K562 (cell line): ENCODE results near the gene SDF4. TPM values are rescaled to one million over a fixed set of nuclear protein-coding genes. Genes with fewer than 3 reads are reported as not detected.

Experiments used
- CBX2 ChIP-seq: fragments of 200-600 bp; sonication (generic); IDR thresholded peaks from one replicate; pipeline ENCODE4 v1.6.1; 2012; ENCODE audit warnings: mild to moderate bottlenecking, low read length, inconsistent platforms; ENCODE audit not compliant: insufficient read depth, poor library complexity, severe bottlenecking
- CBX5 ChIP-seq: IDR thresholded peaks from 2 replicates; pipeline ENCODE4 v1.6.1; 2014; ENCODE audit warnings: low read depth, borderline replicate concordance
- FOXO4 ChIP-seq: fragments of 450-650 bp; formaldehyde crosslinking; IDR thresholded peaks from 2 replicates; pipeline ENCODE4 v1.4.0; 2020; ENCODE audit warnings: mild to moderate bottlenecking, moderate library complexity
- HNRNPH1 ChIP-seq: fragments of 200-400 bp; formaldehyde crosslinking; optimal IDR thresholded peaks from 2 replicates; pipeline ENCODE3; 2017; ENCODE audit warnings: low read depth, mild to moderate bottlenecking, low read length, moderate library complexity
- MCM2 ChIP-seq: fragments of 450-650 bp; IDR thresholded peaks from 2 replicates; pipeline ENCODE4 v1.6.1; 2017; ENCODE audit warnings: low read depth, mild to moderate bottlenecking
- MEIS2 ChIP-seq: fragments of 450-650 bp; IDR thresholded peaks from 2 replicates; pipeline ENCODE4 v1.6.1; 2014; ENCODE audit warnings: mild to moderate bottlenecking; ENCODE audit not compliant: partially characterized antibody
- MTF1 ChIP-seq: fragments of 250-450 bp; sonication (Bioruptor Pico); IDR thresholded peaks from 2 replicates; pipeline ENCODE4 v1.9.0; 2021; ENCODE audit warnings: moderate library complexity, mild to moderate bottlenecking, inconsistent platforms, borderline replicate concordance
- PHF21A ChIP-seq: fragments of 450-650 bp; IDR thresholded peaks from 2 replicates; pipeline ENCODE4 v1.6.1; 2017; ENCODE audit warnings: low read depth, borderline replicate concordance
- POLR2G ChIP-seq: fragments of 200-400 bp; formaldehyde crosslinking; IDR thresholded peaks from 2 replicates; pipeline ENCODE4 v1.6.1; 2017; ENCODE audit warnings: low read depth, mild to moderate bottlenecking, antibody characterized with exemption, low read length, moderate library complexity
- RBM39 ChIP-seq: fragments of 200-400 bp; formaldehyde crosslinking; optimal IDR thresholded peaks from 2 replicates; pipeline ENCODE3; 2018; ENCODE audit warnings: low read depth, low read length
- SMARCC2 ChIP-seq: fragments of 450-650 bp; IDR thresholded peaks from 2 replicates; pipeline ENCODE4 v1.6.1; 2017; ENCODE audit warnings: antibody characterized with exemption, moderate library complexity, mild to moderate bottlenecking, low read depth
- TCFL5 ChIP-seq: fragments of 250-450 bp; sonication (Bioruptor Pico); conservative IDR thresholded peaks from 2 replicates; pipeline ENCODE4 v1.6.1; 2021; ENCODE audit warnings: mild to moderate bottlenecking, moderate library complexity, matching md5 sums
- TFAM ChIP-seq: fragments of 250-450 bp; sonication (Bioruptor Pico); conservative IDR thresholded peaks from 2 replicates; pipeline ENCODE4 v1.5.0; 2021; ENCODE audit warnings: mild to moderate bottlenecking, moderate library complexity
- TRIM28 ChIP-seq: fragments of 450-650 bp; IDR thresholded peaks from 2 replicates; pipeline ENCODE4 v1.6.1; 2017
- ZC3H8 ChIP-seq: fragments of 450-650 bp; IDR thresholded peaks from 2 replicates; pipeline ENCODE4 v1.6.1; 2017
- ZFP1 ChIP-seq: fragments of 450-650 bp; formaldehyde crosslinking; IDR thresholded peaks from 2 replicates; pipeline ENCODE4 v1.4.0; 2020; ENCODE audit warnings: mild to moderate bottlenecking, mixed read lengths
- ZNF146 ChIP-seq: IDR thresholded peaks from one replicate; pipeline ENCODE4 v1.6.1; 2018; ENCODE audit warnings: missing compliant biosample characterization; ENCODE audit not compliant: unreplicated experiment
- ZNF445 ChIP-seq: fragments of 250-450 bp; sonication (Bioruptor Pico); IDR thresholded peaks from 2 replicates; pipeline ENCODE4 v1.4.0; 2020; ENCODE audit warnings: low read depth, mild to moderate bottlenecking, moderate library complexity
- ZZZ3 ChIP-seq: fragments of 450-650 bp; IDR thresholded peaks from 2 replicates; pipeline ENCODE4 v1.6.1; 2016; ENCODE audit warnings: antibody characterized with exemption, mild to moderate bottlenecking, moderate library complexity
- polyA plus RNA-seq, 8 experiments: library from polyadenylated mRNA; depleted of rRNA in 4 of 8; stranded (reverse) in 5 of 8; unstranded in 3 of 8; fragments of >200 nt; fragmentation: Nextera tagmentation in 2 of 8; fragmentation: Illumina TruSeq in 1 of 8; extraction: Ambion mirVana in 2 of 8; extraction: Trizol in 1 of 8; gene quantifications; 2 replicates each; pipeline versions ENCODE4 v1.2.1 to v1.2.3, GENCODE V29; 2011 to 2014; ENCODE audit warnings: inconsistent platforms in 1 of 8, missing spikeins in 1 of 8
- total RNA-seq, 7 experiments: library from RNA; depleted of rRNA in 6 of 7; stranded (reverse); fragments of >200 nt in 6 of 7; fragmentation: Illumina TruSeq in 2 of 7; extraction: Trizol in 2 of 7; gene quantifications; 2 replicates each; pipeline versions ENCODE4 v1.2.1 to v1.2.3, GENCODE V29; 2011 to 2021; ENCODE audit warnings: low replicate concordance in 1 of 7
- TF ChIP-seq, protein P1 (sequence below): fragments of 450-650 bp; IDR thresholded peaks from 2 replicates; pipeline ENCODE4 v1.6.1; 2016; ENCODE audit warnings: borderline replicate concordance
- TF ChIP-seq, protein P2 (sequence below): sonication (generic); formaldehyde crosslinking; IDR thresholded peaks from 2 replicates; pipeline ENCODE4 v1.8.1; 2022; ENCODE audit warnings: missing genetic modification reagents

The SDF4 gene
- total and polyA plus RNA-seq, 9 of the 15 experiments (the other 6 are each of a cell fraction or from before 2014, with no cell fraction given), result 0.35 to 160 (median 65.2) TPM

DNA sequence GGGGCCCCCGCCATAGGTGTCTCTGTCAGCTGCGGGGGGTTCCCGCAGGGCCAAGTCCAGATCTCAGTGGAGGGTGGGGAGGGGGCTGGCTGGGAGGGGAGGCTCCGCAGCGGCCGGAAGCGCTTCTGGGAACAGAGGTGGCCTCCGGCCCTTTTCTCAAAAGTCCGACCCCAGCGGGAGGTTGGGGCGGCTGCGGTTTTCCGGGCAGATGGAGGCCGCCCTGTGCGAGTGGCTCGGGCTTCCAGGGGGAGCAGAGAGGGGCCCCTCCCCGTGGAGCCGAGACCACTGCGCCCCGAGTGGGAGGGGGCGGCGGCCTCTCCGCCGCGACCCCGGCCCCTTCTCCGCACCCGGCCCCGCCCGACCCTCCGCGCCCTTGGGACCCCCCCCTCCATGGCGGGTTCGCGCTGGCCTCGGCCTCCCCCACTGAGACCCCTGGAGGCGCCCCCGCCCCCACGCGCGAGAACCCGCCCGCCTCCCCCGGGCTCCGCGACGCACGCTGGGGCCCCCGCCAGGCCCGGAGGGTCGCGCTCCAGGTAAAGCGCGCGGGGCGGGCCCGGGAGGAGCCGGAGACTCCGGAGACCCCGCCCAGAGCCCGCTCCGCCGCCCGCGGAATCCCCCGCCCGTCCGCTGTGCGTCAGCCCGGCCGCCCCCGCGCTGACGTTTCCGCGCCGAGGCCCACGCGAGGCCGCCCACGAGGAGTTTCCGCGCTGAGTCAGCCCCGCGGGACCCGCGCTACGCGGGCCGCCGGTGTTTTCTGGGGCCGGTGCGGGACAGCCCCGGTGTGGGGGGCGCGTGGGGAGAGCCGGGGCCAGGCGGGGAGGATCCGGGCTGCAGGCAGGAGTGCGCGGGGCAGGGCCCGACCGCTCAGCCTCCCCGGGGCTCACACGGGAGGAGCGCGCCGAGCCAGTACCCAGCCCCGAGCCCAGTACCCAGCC is 30.7 kb downstream of the SDF4 start (continued):
- no peak for TF ChIP-seq PHF21A
- TF ChIP-seq SMARCC2, result peak; percentile 31; the same call in 1 of the 2 replicates
- peak; percentile 77 for TF ChIP-seq POLR2G
- TF ChIP-seq, protein P1, sequence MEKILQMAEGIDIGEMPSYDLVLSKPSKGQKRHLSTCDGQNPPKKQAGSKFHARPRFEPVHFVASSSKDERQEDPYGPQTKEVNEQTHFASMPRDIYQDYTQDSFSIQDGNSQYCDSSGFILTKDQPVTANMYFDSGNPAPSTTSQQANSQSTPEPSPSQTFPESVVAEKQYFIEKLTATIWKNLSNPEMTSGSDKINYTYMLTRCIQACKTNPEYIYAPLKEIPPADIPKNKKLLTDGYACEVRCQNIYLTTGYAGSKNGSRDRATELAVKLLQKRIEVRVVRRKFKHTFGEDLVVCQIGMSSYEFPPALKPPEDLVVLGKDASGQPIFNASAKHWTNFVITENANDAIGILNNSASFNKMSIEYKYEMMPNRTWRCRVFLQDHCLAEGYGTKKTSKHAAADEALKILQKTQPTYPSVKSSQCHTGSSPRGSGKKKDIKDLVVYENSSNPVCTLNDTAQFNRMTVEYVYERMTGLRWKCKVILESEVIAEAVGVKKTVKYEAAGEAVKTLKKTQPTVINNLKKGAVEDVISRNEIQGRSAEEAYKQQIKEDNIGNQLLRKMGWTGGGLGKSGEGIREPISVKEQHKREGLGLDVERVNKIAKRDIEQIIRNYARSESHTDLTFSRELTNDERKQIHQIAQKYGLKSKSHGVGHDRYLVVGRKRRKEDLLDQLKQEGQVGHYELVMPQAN, result no peak
- TF ChIP-seq MTF1 (CRISPR knock-in tag), result no peak
- TF ChIP-seq ZFP1 (CRISPR knock-in tag), result no peak
- TF ChIP-seq TFAM (CRISPR knock-in tag), result no peak
- TF ChIP-seq ZZZ3, result no peak
- TF ChIP-seq HNRNPH1, result no peak
- no peak for TF ChIP-seq CBX2
- no peak for TF ChIP-seq ZNF146
- no peak for TF ChIP-seq ZC3H8
- TF ChIP-seq CBX5, result no peak
- TF ChIP-seq RBM39, result no peak
- no peak for TF ChIP-seq FOXO4
- TF ChIP-seq, protein P2, sequence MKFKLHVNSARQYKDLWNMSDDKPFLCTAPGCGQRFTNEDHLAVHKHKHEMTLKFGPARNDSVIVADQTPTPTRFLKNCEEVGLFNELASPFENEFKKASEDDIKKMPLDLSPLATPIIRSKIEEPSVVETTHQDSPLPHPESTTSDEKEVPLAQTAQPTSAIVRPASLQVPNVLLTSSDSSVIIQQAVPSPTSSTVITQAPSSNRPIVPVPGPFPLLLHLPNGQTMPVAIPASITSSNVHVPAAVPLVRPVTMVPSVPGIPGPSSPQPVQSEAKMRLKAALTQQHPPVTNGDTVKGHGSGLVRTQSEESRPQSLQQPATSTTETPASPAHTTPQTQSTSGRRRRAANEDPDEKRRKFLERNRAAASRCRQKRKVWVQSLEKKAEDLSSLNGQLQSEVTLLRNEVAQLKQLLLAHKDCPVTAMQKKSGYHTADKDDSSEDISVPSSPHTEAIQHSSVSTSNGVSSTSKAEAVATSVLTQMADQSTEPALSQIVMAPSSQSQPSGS (CRISPR knock-in tag), result no peak
- TF ChIP-seq TCFL5 (CRISPR knock-in tag), result no peak
- TF ChIP-seq MEIS2, result no peak
- TF ChIP-seq MCM2, result no peak
- TF ChIP-seq ZNF445, result no peak
- no peak; the same call in 1 of the 2 replicates for TF ChIP-seq TRIM28
